H1 (cell line): ENCODE data around the gene TRIM68. TPM values are rescaled to one million over a fixed set of nuclear protein-coding genes. Genes with fewer than 3 reads are reported as not detected.

Experiments used
- CTCF ChIA-PET: fragments of 300-600 bp; sonication (Branson Sonifier 250); formaldehyde crosslinking; loops from one replicate; lab custom pipeline; 2021; ENCODE audit not compliant: partially characterized antibody; lab: Charles Lee
- POLR2A ChIA-PET: fragments of 300-600 bp; sonication (Branson Sonifier 250); formaldehyde crosslinking; loops from one replicate; lab custom pipeline; 2021; ENCODE audit warnings: inconsistent platforms; ENCODE audit not compliant: partially characterized antibody; lab: Charles Lee
- DNase-seq, 2 experiments: peaks; one replicate each; pipeline versions ENCODE4 v3.0.0 to v3.0.0-alpha.2; 2010 to 2022; ENCODE audit warnings: low spot score in 2 of 2, low read depth in 1 of 2, mixed read lengths in 1 of 2
- FAIRE-seq: peaks from 2 replicates; lab custom pipeline; 2011; peaks lifted over from hg19 to GRCh38; lab: Jason Lieb, UNC
- H2AFZ ChIP-seq: 2 replicates; pipeline ENCODE4 v1.8.1; 2012; ENCODE audit warnings: low read length, inconsistent platforms
- H2AK5ac ChIP-seq: 2 replicates; pipeline ENCODE4 v1.6.1; 2013; ENCODE audit warnings: low read depth, low read length
- H2BK120ac ChIP-seq: replicated peaks from 2 replicates; pipeline ENCODE3; 2013; ENCODE audit warnings: low read depth, low read length, inconsistent platforms
- H2BK12ac ChIP-seq: 2 replicates; pipeline ENCODE4 v1.6.1; 2013; ENCODE audit warnings: low read depth, low read length
- H2BK15ac ChIP-seq: 2 replicates; pipeline ENCODE4 v1.6.1; 2013; ENCODE audit warnings: low read length
- H2BK20ac ChIP-seq: 2 replicates; pipeline ENCODE4 v1.6.1; 2013; ENCODE audit warnings: low read length
- H2BK5ac ChIP-seq: 2 replicates; pipeline ENCODE4 v1.6.1; 2013; ENCODE audit warnings: low read depth, low read length
- H3K14ac ChIP-seq: 2 replicates; pipeline ENCODE4 v1.6.1; 2013; ENCODE audit warnings: inconsistent platforms; ENCODE audit not compliant: insufficient read length
- H3K18ac ChIP-seq: 2 replicates; pipeline ENCODE4 v1.6.1; 2013; ENCODE audit warnings: low read length; ENCODE audit errors: extremely low read depth
- H3K23ac ChIP-seq: 2 replicates; pipeline ENCODE4 v1.6.1; 2013; ENCODE audit warnings: inconsistent platforms; ENCODE audit not compliant: insufficient read length
- H3K23me2 ChIP-seq: 2 replicates; pipeline ENCODE4 v1.6.1; 2013; ENCODE audit warnings: low read depth, low read length
- H3K27ac ChIP-seq: 2 replicates; pipeline ENCODE4 v1.6.1; 2011; ENCODE audit warnings: low read depth, low read length, inconsistent platforms
- H3K27me3 ChIP-seq, 4 experiments: replicated peaks in 1 of 4; 1 replicate in 1 of 4; 2 replicates in 3 of 4; pipeline versions ENCODE4 v1.6.1 to v1.8.1; 2011 to 2013; ENCODE audit warnings: low read length in 3 of 4, mild to moderate bottlenecking in 3 of 4, inconsistent platforms in 2 of 4, mixed read lengths in 2 of 4, moderate library complexity in 1 of 4; ENCODE audit not compliant: control insufficient read depth in 3 of 4, insufficient read depth in 3 of 4; ENCODE audit errors: extremely low read depth in 1 of 4
- H3K36me3 ChIP-seq, 4 experiments: 2 replicates each; pipeline versions ENCODE4 v1.6.1 to v1.8.1; 2011 to 2013; ENCODE audit warnings: mild to moderate bottlenecking in 4 of 4, low read length in 3 of 4, moderate library complexity in 2 of 4, control low read depth in 1 of 4, inconsistent platforms in 1 of 4; ENCODE audit not compliant: insufficient read depth in 4 of 4, control insufficient read depth in 2 of 4
- H3K4ac ChIP-seq: replicated peaks from 2 replicates; pipeline ENCODE3; 2013; ENCODE audit warnings: low read length, low read depth, mixed read lengths, inconsistent platforms; ENCODE audit not compliant: insufficient read length
- H3K4me1 ChIP-seq, 4 experiments: replicated peaks in 1 of 4; 1 replicate in 1 of 4; 2 replicates in 3 of 4; pipeline versions ENCODE4 v1.6.1 to v1.8.1; 2011 to 2013; ENCODE audit warnings: low read length in 3 of 4, inconsistent platforms in 2 of 4, mixed read lengths in 1 of 4; ENCODE audit not compliant: insufficient read depth in 4 of 4, control insufficient read depth in 3 of 4
- H3K4me2 ChIP-seq, 2 experiments: 2 replicates each; pipeline versions ENCODE4 v1.6.1 to v1.8.1; 2011 to 2013; ENCODE audit warnings: low read depth in 2 of 2, low read length in 2 of 2, control low read depth in 1 of 2, inconsistent platforms in 1 of 2, mild to moderate bottlenecking in 1 of 2; ENCODE audit not compliant: insufficient read depth in 1 of 2
- H3K4me3 ChIP-seq, 4 experiments: fragments of 200-600, 300-600 bp in 1 of 4; sonication (generic), shearing (Covaris generic), sonication (Bioruptor Twin) in 1 of 4; 2 replicates each; pipeline versions ENCODE4 v1.5.1 to v1.8.1; 2011 to 2016; ENCODE audit warnings: low read length in 4 of 4, low read depth in 3 of 4, control low read depth in 2 of 4, inconsistent platforms in 2 of 4, mild to moderate bottlenecking in 2 of 4, mixed read lengths in 1 of 4, moderate library complexity in 1 of 4; ENCODE audit not compliant: insufficient read depth in 2 of 4; ENCODE audit errors: extremely low read depth in 1 of 4
- H3K56ac ChIP-seq: replicated peaks from 2 replicates; pipeline ENCODE3; 2013; ENCODE audit warnings: low read depth, mild to moderate bottlenecking, mixed read lengths, low read length, inconsistent platforms; ENCODE audit not compliant: insufficient read length
- H3K79me1 ChIP-seq: 2 replicates; pipeline ENCODE4 v1.6.1; 2013; ENCODE audit warnings: low read depth, low read length, control low read depth
- H3K79me2 ChIP-seq, 2 experiments: 2 replicates each; pipeline versions ENCODE4 v1.6.1 to v1.8.1; 2012 to 2013; ENCODE audit warnings: low read length in 2 of 2, mild to moderate bottlenecking in 2 of 2, inconsistent platforms in 1 of 2; ENCODE audit not compliant: insufficient read depth in 2 of 2, control insufficient read depth in 1 of 2
- H3K9ac ChIP-seq, 4 experiments: replicated peaks in 1 of 4; 1 replicate in 1 of 4; 2 replicates in 3 of 4; pipeline versions ENCODE4 v1.6.1 to v1.8.1; 2011 to 2013; ENCODE audit warnings: low read depth in 3 of 4, low read length in 3 of 4, control low read depth in 2 of 4, mild to moderate bottlenecking in 2 of 4, moderate library complexity in 2 of 4, inconsistent platforms in 1 of 4; ENCODE audit errors: extremely low read depth in 1 of 4
- H3K9me3 ChIP-seq, 2 experiments: 2 replicates each; pipeline versions ENCODE4 v1.6.1 to v1.8.1; 2012 to 2013; ENCODE audit warnings: mild to moderate bottlenecking in 2 of 2, moderate library complexity in 2 of 2, control low read depth in 1 of 2, inconsistent platforms in 1 of 2, low read depth in 1 of 2, low read length in 1 of 2, mixed read lengths in 1 of 2; ENCODE audit not compliant: insufficient read depth in 2 of 2
- H4K20me1 ChIP-seq, 2 experiments: replicated peaks in 1 of 2; 2 replicates each; pipeline versions ENCODE3 to v1.8.1; 2011 to 2013; ENCODE audit warnings: inconsistent platforms in 2 of 2, low read length in 2 of 2, mild to moderate bottlenecking in 1 of 2; ENCODE audit not compliant: insufficient read depth in 2 of 2, control insufficient read depth in 1 of 2
- H4K5ac ChIP-seq: 2 replicates; pipeline ENCODE4 v1.6.1; 2013; ENCODE audit warnings: low read length, low read depth, mixed read lengths, inconsistent platforms; ENCODE audit not compliant: insufficient read length
- H4K8ac ChIP-seq: 2 replicates; pipeline ENCODE4 v1.8.0; 2013; ENCODE audit warnings: mild to moderate bottlenecking, moderate library complexity, low read length, inconsistent platforms; ENCODE audit not compliant: insufficient read depth; ENCODE audit errors: extremely low read depth
- H4K91ac ChIP-seq: replicated peaks from 2 replicates; pipeline ENCODE3; 2013; ENCODE audit warnings: low read length, mixed read lengths, inconsistent platforms; ENCODE audit not compliant: insufficient read length
- EGR1 ChIP-seq: IDR thresholded peaks from 2 replicates; pipeline ENCODE4 v1.6.1; 2011; ENCODE audit warnings: low read depth, low read length, borderline replicate concordance
- GTF2F1 ChIP-seq: IDR thresholded peaks from 2 replicates; pipeline ENCODE4 v1.6.1; 2012; ENCODE audit warnings: low read depth, low read length, improper control_type of control experiment, borderline replicate concordance
- HDAC2 ChIP-seq, 2 experiments: fragments of 300-600 bp in 1 of 2; sonication (generic) in 1 of 2; IDR thresholded peaks; 2 replicates each; pipeline ENCODE4 v1.6.1; 2011 to 2012; ENCODE audit warnings: low read depth in 2 of 2, low read length in 2 of 2, mild to moderate bottlenecking in 2 of 2, moderate library complexity in 2 of 2, borderline replicate concordance in 1 of 2, inconsistent platforms in 1 of 2
- HDAC6 ChIP-seq: IDR thresholded peaks from one replicate; pipeline ENCODE4 v1.7.1; 2012; ENCODE audit warnings: low read depth, mild to moderate bottlenecking, inconsistent platforms, low read length, moderate library complexity
- NANOG ChIP-seq: IDR thresholded peaks from 2 replicates; pipeline ENCODE4 v1.6.1; 2011; ENCODE audit warnings: low read length, low read depth, mild to moderate bottlenecking, inconsistent platforms; ENCODE audit not compliant: insufficient read depth, poor library complexity, severe bottlenecking
- POLR2AphosphoS5 ChIP-seq: IDR thresholded peaks from 2 replicates; pipeline ENCODE4 v1.6.1; 2011; ENCODE audit warnings: low read depth, low read length
- RAD21 ChIP-seq, 2 experiments: IDR thresholded peaks in 1 of 2; conservative IDR thresholded peaks in 1 of 2; 2 replicates each; pipeline ENCODE4 v1.6.1; 2011; ENCODE audit warnings: low read depth in 2 of 2, low read length in 2 of 2, improper control_type of control experiment in 1 of 2, inconsistent platforms in 1 of 2, mild to moderate bottlenecking in 1 of 2, moderate library complexity in 1 of 2
- RFX5 ChIP-seq: IDR thresholded peaks from 2 replicates; pipeline ENCODE4 v1.6.1; 2011; ENCODE audit warnings: low read depth, low read length, improper control_type of control experiment, borderline replicate concordance
- SIN3A ChIP-seq, 2 experiments: IDR thresholded peaks in 1 of 2; conservative IDR thresholded peaks in 1 of 2; 2 replicates each; pipeline ENCODE4 v1.6.1; 2011 to 2012; ENCODE audit warnings: low read length in 2 of 2, improper control_type of control experiment in 1 of 2, low read depth in 1 of 2, mild to moderate bottlenecking in 1 of 2
- SRF ChIP-seq: IDR thresholded peaks from 2 replicates; pipeline ENCODE4 v1.6.1; 2011; ENCODE audit warnings: mild to moderate bottlenecking, low read depth, low read length, moderate library complexity
- TCF12 ChIP-seq: IDR thresholded peaks from 2 replicates; pipeline ENCODE4 v1.6.1; 2011; ENCODE audit warnings: low read depth, mild to moderate bottlenecking, low read length
- YY1 ChIP-seq: IDR thresholded peaks from 2 replicates; pipeline ENCODE4 v1.6.1; 2011; ENCODE audit warnings: low read depth, mild to moderate bottlenecking, low read length
- WGBS, 2 experiments: shearing (Covaris generic) in 1 of 2; methylation state at CpG; one replicate each; pipeline versions ENCODE4 v1.1.6 to v1.1.7; 2013 to 2015; ENCODE audit warnings: low lambda C conversion rate in 2 of 2, mixed read lengths in 2 of 2, inconsistent platforms in 1 of 2, low coverage in 1 of 2, missing lambda C conversion rate in 1 of 2; ENCODE audit not compliant: insufficient replicate concordance in 2 of 2, insufficient coverage in 1 of 2, insufficient read length in 1 of 2; ENCODE audit errors: extremely low coverage in 1 of 2, missing lambda C conversion rate in 1 of 2; 5-methylcytosine and 5-hydroxymethylcytosine counted together
- polyA plus RNA-seq, 7 experiments: library from polyadenylated mRNA; depleted of rRNA in 3 of 7; stranded (reverse) in 5 of 7; unstranded in 2 of 7; fragments of >200 nt in 5 of 7; fragments of 200-250 nt in 2 of 7; gene quantifications; 1 replicate in 5 of 7; 2 replicates in 1 of 7; 4 replicates in 1 of 7; pipeline versions ENCODE4 v1.2.1 to v1.2.3, GENCODE V29; 2011 to 2013; ENCODE audit warnings: missing spikeins in 2 of 7, mixed read lengths in 2 of 7
- total RNA-seq: library from RNA; stranded (reverse); fragmentation: NEBNext Ultra II Directional; extraction: Animal tissue kit (Norgen Biotek cat#: 25700); gene quantifications from 2 replicates; pipeline ENCODE4 v1.2.1, GENCODE V29; 2021

The TRIM68 gene
- total and polyA plus RNA-seq, 2 of the 8 experiments (the other 6 are each of a cell fraction or from before 2014, with no cell fraction given) = 3.4 to 5.7 TPM

DNA sequence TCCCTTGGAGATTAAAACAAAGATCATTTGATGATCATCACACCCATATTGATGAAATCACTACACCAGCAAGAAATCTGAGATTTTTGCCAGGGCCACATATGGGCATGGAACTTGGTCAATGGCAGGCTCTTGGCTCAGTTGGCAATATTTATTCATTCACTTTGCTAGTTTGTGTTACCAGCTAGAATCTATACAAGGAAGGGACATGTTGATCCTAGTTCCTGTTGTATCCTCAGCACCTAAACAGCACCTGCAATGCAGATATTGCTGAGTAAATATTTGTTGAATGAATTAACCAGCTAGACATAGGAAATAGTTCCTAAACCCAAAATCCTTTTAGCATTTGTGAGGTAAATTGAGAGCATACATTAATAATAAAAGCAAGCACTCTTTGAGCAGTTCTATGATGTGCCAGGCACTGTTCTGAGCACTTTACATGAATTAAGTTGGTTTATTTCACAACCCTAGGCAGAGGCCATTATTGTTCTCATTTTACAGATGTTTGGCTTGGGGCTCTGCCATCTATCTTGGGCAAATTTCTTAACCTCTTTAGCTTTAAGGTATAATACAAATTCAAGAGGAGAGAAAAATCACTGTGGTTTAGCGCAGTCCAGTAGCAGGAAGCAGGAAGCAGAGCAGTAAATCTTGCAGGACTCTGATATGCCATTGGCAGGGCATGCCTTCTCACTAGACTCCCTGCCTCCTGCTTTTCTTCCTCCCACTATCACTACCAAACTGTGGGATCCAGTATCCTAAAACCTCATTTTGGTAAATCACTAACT, 1.6 kb downstream of the TRIM68 start:
- H3K4ac ChIP-seq = no peak overlapping the region
- H3K4me1 ChIP-seq = no peaks in the 10 kb centered on the region; a peak in 1 of 7 replicates
- H4K91ac ChIP-seq = no peak overlapping the region
- WGBS, 2 experiments = 91% methylated on average over 1 of the region's 1 CpG; no CpG with 5 or more reads in 1 of the 2 experiments
- no peaks in the 10 kb centered on the region for H3K9me3 ChIP-seq
- no peaks in the 10 kb centered on the region for H3K27me3 ChIP-seq
- no peak overlapping the region for H3K9ac ChIP-seq
- H3K4me2 ChIP-seq = peak overlapping the region; percentile 71 to 72; a peak in 1 of 4 replicates
- no peaks in the 10 kb centered on the region for H4K20me1 ChIP-seq
- H3K18ac ChIP-seq = no peak overlapping the region
- ChIA-PET POLR2A (no interaction called here), CTCF (interaction anchor here (0.5 to 1.5 kb wide), 4 partner anchors 31 to 481 kb away, joined by 3 to 7 read pairs (median 4); partner anchors contain the start of gene OR51D1)
- peaks cover 0 to 3% (median 2%) of the 10 kb centered on the region in 4 experiments; a peak in 2 of 8 replicates for H3K36me3 ChIP-seq
- H3K14ac ChIP-seq = no peak overlapping the region
- H2BK5ac ChIP-seq = no peak overlapping the region
- H3K27ac ChIP-seq = no peak overlapping the region
- no peak overlapping the region for H2AFZ ChIP-seq
- no peak overlapping the region for H4K5ac ChIP-seq
- H2BK20ac ChIP-seq = no peak overlapping the region
- H2BK15ac ChIP-seq = no peak overlapping the region
- no peak overlapping the region for H2BK120ac ChIP-seq
- H3K79me1 ChIP-seq = no peaks in the 10 kb centered on the region
- H2AK5ac ChIP-seq = no peak overlapping the region
- FAIRE-seq (no peak), DNase-seq (no peak)
- H3K23me2 ChIP-seq = peaks cover 2% of the 10 kb centered on the region; the same call in 1 of the 2 replicates
- H3K56ac ChIP-seq = no peak overlapping the region
- no peak overlapping the region for H3K4me3 ChIP-seq
- H2BK12ac ChIP-seq = no peak overlapping the region
- no peak overlapping the region for H3K23ac ChIP-seq
- no peak overlapping the region for H4K8ac ChIP-seq
- H3K79me2 ChIP-seq = no peaks in the 10 kb centered on the region
- TF ChIP-seq TCF12 (no peak), RFX5 (no peak), EGR1 (no peak), SRF (no peak), POLR2AphosphoS5 (no peak), GTF2F1 (no peak), HDAC6 (no peak), HDAC2 (IDR thresholded peaks at IDR 0.05; ENCODE audit: borderline replicate concordance in 1 of 2, low read depth in 2 of 2, low read length in 2 of 2) (no peak), SIN3A (conservative IDR thresholded peaks at IDR 0.05 in 1 of 2, IDR thresholded peaks at IDR 0.05 in 1 of 2; ENCODE audit: low read depth in 1 of 2, low read length in 2 of 2) (no peak), RAD21 (IDR thresholded peaks at IDR 0.05 in 1 of 2, conservative IDR thresholded peaks at IDR 0.05 in 1 of 2; ENCODE audit: low read depth in 2 of 2, low read length in 2 of 2) (no peak), NANOG (no peak), YY1 (no peak)
